Endothelial cell of hepatic sinusoid (primary cell): ENCODE data around the gene CCNA2.

Experiments
- in situ Hi-C: cut with HindIII; loops from 2 replicates; pipeline ENCODE4 v1.10.0; 2017; ENCODE audit warnings: low sequenced_read_pairs

The CCNA2 gene

GRCh38 chr4:121811122-121811521 lies 12.6 kb downstream of the CCNA2 start:
- in situ Hi-C loops = loop anchor here (10.0 kb wide), 2 partner anchors 96 to 126 kb away; no protein-coding TSS in a partner anchor

GRCh38 chr4:121806411-121806810 lies 17.3 kb downstream of the CCNA2 start:
- in situ Hi-C loops = no loop called here

DNA sequence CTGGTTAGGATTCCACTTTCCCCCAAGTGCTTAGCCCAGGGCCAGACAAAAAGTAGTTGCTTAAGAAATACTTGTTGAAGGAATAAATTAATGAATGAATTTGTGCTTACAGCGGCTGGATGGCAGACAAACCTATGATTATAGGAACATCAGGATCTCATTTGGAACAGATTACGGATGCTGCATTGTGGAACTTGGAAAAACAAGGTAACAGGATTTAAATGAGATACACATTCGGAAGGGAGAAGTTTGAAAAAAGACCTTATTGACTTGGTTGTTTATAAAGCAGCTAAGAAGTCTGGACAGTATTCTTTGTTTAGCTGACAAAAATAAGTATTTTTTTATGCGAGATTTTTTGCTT lies 22.0 kb downstream of the CCNA2 start:
- in situ Hi-C loops = no loop called here

DNA sequence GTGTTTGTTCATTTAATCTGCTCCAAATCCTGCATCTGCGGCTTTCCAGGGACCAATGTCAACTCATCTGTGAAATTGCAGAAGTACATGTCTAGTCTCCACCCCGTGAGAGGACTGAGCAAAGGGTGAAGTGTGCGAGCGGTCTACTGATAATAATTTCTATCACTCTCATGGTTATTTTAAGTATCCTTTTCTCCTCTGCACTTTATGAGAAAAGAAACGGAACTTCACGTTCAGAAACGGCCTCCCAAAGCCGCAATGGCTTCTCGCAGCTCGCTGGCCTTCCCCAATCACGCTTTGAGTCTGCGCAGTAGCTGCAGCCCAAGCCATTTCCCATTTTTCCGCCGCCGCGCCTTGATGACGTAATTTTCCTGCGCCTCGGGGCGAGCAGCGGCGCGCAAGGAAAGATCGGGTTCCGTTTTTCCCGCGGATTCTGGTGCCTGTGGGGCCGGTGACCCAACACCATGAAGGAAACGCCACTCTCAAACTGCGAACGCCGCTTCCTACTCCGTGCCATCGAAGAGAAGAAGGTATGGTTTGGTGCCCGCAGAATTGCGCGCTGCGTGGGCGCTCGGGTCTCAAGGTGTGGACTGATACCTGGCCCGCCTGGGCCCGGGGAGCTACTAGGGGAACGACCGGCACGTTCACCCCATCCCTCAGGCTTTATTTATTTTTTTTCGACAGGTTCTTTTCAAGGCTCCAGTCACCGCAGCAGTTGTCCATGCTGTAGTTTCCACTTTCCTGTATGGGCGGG lies 22.5 kb downstream of the CCNA2 start, which contains the start of gene EXOSC9:
TSS of gene EXOSC9 (plus strand) at position 363 of the 754 bp plus-strand sequence. CDS start at position 465, 102 bp downstream.
- in situ Hi-C loops = no loop called here

DNA sequence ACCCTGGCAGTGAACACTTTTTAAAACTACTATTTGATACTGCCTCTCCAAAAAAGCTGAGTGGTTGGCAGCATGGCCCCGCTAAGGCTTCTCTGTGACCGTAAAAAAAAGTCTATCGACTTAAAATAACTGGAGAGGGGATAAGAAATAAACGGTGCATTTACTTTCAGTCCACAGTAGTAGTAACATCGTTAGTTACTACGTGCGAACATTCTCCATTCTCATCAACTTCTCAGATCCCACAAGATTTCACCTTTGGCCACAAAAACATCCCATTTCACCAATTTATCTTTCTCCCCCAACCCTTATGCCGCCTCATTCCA lies 23.1 kb downstream of the CCNA2 start:
- in situ Hi-C loops = no loop called here

GRCh38 chr4:121799867-121800501 lies 23.7 kb downstream of the CCNA2 start:
- in situ Hi-C loops = no loop called here

DNA sequence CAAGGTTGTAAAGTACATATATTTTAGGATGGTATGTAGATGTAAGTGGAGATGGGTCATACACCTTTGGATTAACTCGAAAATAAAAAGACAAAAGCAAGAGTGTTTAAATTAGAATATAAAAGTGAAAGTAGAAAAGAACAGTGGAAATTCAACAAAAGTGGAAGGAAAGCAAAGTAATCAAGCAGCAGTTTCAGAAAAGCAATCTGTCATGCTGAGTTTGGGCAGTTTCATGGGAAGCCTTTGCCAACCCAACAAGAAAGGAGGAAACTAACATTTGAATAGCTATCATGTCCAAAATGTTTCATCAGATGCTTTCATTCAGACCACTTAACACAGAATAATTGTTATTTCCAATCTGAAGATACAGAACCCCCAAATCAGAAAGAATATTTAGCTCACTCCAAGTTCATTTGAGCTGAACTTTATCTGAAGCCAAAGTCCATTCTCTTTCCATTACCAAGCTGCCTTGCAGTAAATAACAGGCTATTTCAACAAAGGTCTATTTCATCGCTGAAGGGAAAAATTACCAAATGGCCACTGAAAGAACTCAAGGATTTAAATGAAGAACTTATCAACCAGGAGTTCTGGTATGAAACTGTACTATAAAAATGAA lies 24.4 kb downstream of the CCNA2 start:
- in situ Hi-C loops = no loop called here

GRCh38 chr4:121796283-121796682 lies 27.4 kb downstream of the CCNA2 start:
- in situ Hi-C loops = no loop called here

DNA sequence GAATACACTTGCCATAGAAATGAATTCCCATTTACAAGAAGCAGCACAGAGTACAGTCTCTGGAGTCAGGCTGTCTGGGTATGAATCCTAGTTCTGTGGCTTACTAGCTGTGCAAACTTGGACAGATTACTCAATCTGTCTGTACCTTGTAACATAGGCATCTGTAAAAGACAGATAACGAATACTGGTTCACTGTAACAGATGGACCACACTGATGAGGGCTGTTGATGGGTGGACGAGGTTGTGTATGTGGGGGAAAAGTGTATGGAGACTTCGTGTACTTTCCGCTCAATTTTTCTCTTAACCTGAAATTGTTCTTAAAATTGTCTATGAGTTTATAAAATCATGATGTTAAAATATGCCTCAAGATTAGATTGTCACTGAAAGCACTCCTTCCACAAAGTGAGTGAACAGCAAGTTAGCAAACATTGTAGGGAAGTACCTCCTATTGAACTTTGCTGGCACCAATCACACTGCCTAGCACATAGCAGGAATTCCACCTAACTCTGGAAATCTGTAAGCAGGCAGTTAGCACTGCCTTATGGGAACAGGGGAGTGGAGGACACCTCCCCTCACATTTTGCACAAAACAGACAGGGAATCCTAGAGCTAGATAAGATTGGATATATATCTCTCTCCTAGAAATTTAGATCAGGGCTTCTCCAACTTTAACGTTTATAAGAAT lies 29.0 kb downstream of the CCNA2 start:
- in situ Hi-C loops = no loop called here

DNA sequence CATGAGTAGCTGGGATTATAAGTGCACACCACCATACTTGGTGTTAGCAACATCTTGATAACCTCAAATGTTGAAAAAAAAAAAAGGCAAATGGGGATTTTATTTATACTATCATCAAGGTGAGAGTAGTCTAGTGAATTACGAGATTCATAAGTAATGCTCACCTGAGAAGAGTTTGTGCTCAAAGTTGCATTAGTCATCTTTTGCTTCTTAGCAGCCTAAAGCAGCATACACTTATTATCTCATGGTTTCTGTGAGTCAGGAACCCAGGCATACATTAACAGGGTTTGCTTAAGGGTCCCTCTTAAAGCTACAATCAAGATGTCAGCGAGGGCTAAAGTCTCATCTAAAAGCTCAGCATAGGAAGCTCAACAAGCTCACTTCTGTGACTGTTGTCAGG lies 30.7 kb downstream of the CCNA2 start:
- in situ Hi-C loops = no loop called here

DNA sequence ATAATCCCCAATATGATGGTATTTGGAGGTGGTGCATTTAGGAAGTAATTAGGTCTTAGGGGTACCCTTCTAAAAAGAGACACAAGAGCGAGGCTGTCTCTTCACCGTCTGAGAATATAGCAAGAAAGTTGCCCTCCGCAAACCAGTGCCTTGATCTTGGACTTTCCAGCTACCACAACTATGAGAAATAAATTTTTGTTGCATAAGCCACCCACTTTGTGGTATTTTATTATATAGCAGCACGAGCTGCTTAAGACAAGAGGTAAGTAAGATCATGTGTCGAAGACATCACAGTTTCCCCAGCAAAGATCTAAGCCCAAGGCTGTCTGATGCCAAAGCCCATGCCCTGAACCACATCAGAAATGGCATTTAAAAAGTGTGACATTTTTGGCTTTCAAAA lies 32.2 kb downstream of the CCNA2 start:
- in situ Hi-C loops = no loop called here

DNA sequence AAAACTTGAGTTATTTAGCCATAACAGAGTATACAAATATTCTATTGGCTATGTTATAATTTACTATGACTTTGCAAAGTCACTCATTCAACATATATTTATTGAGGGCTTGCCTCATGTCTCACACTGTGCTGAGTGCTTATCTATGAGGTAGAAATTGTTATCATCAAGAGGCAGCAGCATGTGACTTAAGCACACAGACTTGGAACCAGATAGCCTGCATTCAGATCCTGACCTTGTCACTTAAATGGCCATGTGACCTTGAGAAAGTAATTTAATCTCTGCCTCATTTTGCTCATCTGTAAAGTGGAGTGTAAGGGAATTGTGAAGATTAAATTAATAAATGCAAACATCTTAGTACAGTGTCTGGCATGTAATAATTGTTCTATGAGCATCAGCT lies 32.7 kb downstream of the CCNA2 start:
- in situ Hi-C loops = no loop called here

- in situ Hi-C loops = no loop called here
These were observed 33.5 kb downstream of the CCNA2 start for GRCh38 chr4:121789960-121790829.

- in situ Hi-C loops = no loop called here
These were observed 34.2 kb downstream of the CCNA2 start for GRCh38 chr4:121789455-121789854.

- in situ Hi-C loops = no loop called here
These were observed 34.8 kb downstream of the CCNA2 start for GRCh38 chr4:121788896-121789295.

- in situ Hi-C loops = no loop called here
These were observed 37.5 kb downstream of the CCNA2 start for GRCh38 chr4:121786221-121786620.

- in situ Hi-C loops = no loop called here
These were observed 38.2 kb downstream of the CCNA2 start for GRCh38 chr4:121785479-121785878.

DNA sequence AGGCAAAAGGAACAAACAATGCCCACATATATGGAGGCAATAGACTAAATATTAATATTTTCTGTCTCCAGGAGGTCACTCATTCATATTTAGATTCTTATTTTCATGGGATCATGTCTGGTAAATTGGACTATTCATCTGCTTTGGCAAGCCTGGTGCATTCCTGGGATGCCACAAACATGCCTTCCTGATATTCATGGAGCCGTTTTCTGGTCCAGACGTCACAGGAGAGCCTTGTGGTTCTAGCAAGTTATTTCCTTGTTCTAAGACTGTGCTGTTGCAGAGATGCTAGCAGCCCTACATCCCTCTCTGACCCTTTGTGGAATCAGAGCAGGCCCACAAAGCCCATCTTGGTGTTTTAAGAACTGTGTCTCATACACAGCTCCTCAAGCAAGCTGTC lies 38.7 kb downstream of the CCNA2 start:
- in situ Hi-C loops = loop anchor here (5.0 kb wide), 1 partner anchor 58 kb away; no protein-coding TSS in a partner anchor

DNA sequence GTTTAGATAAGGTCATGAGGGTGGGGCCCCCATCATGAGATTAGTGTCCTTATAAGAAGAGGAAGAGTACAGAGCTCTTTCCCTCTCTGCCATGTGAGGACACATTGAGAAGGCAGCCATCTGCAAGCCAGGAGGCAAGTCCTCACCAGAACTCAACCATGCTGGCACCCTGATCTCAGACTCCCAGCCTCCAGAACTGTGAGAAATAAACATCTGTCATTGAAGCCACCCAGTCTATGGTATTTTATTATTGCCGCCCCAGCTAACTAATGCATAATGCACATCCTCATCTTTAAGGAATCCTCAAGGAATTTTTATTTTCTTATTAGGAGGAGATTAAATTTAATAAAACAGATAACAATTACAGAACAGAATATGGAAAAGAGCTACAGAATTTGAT lies 39.3 kb downstream of the CCNA2 start:
- in situ Hi-C loops = loop anchor here (5.0 kb wide), 1 partner anchor 57 kb away; no protein-coding TSS in a partner anchor

- in situ Hi-C loops = loop anchor here (5.0 kb wide), 1 partner anchor 56 kb away; no protein-coding TSS in a partner anchor
These were observed 40.5 kb downstream of the CCNA2 start for GRCh38 chr4:121783210-121783609.
